Vagina (tissue), 2 donors: ENCODE results near the gene BTN2A1. TPM values are rescaled to one million over a fixed set of nuclear protein-coding genes. Genes with fewer than 3 reads are reported as not detected.

Experiments
- DNase-seq, 2 donors: peaks; one replicate each; pipeline ENCODE4 v3.0.0-alpha.2; 2017; ENCODE audit errors: extremely low spot score in 2 of 2
- H3K27ac ChIP-seq: fragments of 200-600 bp; sonication (generic); one replicate; pipeline ENCODE4 v1.5.1; 2019
- H3K27me3 ChIP-seq: fragments of 200-600 bp; sonication (generic); one replicate; pipeline ENCODE4 v1.5.1; 2019
- H3K36me3 ChIP-seq, 2 donors: fragments of 200-600 bp; sonication (generic); one replicate each; pipeline ENCODE4 v1.5.1; 2017 to 2019
- H3K4me1 ChIP-seq: fragments of 200-600 bp; sonication (generic); one replicate; pipeline ENCODE4 v1.5.1; 2019
- H3K4me3 ChIP-seq, 2 donors: fragments of 200-600 bp; sonication (generic); 1 replicate in 1 of 2; 2 replicates in 1 of 2; pipeline ENCODE4 v1.5.1; 2016 to 2019
- H3K9me3 ChIP-seq: fragments of 200-600 bp; sonication (generic); one replicate; pipeline ENCODE4 v1.5.1; 2019
- POLR2A ChIP-seq, 2 donors: fragments of 450-650 bp; IDR thresholded peaks; one replicate each; pipeline ENCODE4 v1.6.1; 2017; ENCODE audit warnings: antibody characterized with exemption in 2 of 2, mild to moderate bottlenecking in 2 of 2, moderate library complexity in 2 of 2
- POLR2AphosphoS5 ChIP-seq, 2 donors: sonication (generic); formaldehyde crosslinking; IDR thresholded peaks; one replicate each; pipeline ENCODE4 v1.9.0; 2017; ENCODE audit warnings: antibody characterized with exemption in 2 of 2, mild to moderate bottlenecking in 2 of 2, low read depth in 1 of 2; ENCODE audit not compliant: insufficient read depth in 1 of 2
- intact Hi-C: fragments of 100-400 bp; cut with DNase I; formaldehyde crosslinking; loops from one replicate; pipeline ENCODE4 v1.15.1; 2023
- total RNA-seq: library from RNA; depleted of rRNA; stranded (reverse); fragments of >200 nt; gene quantifications from one replicate; pipeline ENCODE4 v1.2.3, GENCODE V29; 2016
- TF ChIP-seq, protein P1 (sequence below), 3 experiments: fragments of 450-650 bp in 2 of 3; fragments of 200-600 bp in 1 of 3; sonication (generic) in 1 of 3; IDR thresholded peaks; one replicate each; pipeline ENCODE4 v1.5.1; 2017 to 2019; ENCODE audit warnings: antibody characterized with exemption in 3 of 3, mild to moderate bottlenecking in 2 of 3, moderate library complexity in 2 of 3

BTN2A1 gene
- total RNA-seq, 1 donor from 2014 or later: 18.4 TPM

GRCh38 chr6:26478985-26479278, 21.2 kb downstream of the BTN2A1 start:
- intact Hi-C loops: no loop called here
- no peaks in the 10 kb centered on the region for H3K27me3 ChIP-seq
- peaks cover 16% of the 10 kb centered on the region for H3K4me1 ChIP-seq
- no peaks in the 10 kb centered on the region for H3K9me3 ChIP-seq
- no peak for DNase-seq
- H3K36me3 ChIP-seq: no peaks in the 10 kb centered on the region
- no peak overlapping the region for H3K27ac ChIP-seq
- no peak for TF ChIP-seq POLR2AphosphoS5 (IDR thresholded peaks at IDR 0.05; ENCODE audit: insufficient read depth in 1 of 2, low read depth in 1 of 2)
- TF ChIP-seq, protein P1, sequence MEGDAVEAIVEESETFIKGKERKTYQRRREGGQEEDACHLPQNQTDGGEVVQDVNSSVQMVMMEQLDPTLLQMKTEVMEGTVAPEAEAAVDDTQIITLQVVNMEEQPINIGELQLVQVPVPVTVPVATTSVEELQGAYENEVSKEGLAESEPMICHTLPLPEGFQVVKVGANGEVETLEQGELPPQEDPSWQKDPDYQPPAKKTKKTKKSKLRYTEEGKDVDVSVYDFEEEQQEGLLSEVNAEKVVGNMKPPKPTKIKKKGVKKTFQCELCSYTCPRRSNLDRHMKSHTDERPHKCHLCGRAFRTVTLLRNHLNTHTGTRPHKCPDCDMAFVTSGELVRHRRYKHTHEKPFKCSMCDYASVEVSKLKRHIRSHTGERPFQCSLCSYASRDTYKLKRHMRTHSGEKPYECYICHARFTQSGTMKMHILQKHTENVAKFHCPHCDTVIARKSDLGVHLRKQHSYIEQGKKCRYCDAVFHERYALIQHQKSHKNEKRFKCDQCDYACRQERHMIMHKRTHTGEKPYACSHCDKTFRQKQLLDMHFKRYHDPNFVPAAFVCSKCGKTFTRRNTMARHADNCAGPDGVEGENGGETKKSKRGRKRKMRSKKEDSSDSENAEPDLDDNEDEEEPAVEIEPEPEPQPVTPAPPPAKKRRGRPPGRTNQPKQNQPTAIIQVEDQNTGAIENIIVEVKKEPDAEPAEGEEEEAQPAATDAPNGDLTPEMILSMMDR (IDR thresholded peaks at IDR 0.05): no peak
- no peak for TF ChIP-seq POLR2A (IDR thresholded peaks at IDR 0.05)
- no peak overlapping the region for H3K4me3 ChIP-seq

DNA sequence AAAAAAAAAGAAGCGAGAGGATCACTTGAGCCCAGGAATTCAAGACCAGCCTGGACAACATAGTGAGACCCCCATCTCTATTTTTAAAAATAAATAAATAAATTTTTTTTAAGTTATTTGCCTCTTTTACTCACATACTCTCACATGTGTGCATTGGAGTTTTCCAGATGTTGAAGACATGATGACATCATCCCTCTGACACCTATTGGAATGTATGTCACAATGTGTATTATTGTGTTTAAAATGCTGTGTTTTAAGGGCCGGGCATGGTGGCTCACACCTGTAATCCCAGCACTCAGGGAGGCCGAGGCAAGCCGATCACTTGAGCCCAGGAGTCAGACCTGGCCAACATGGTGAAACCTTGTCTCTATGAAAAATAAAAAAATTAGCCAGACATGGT, 24.6 kb downstream of the BTN2A1 start:
- Histone ChIP-seq H3K27me3 (no peaks in the 10 kb centered on the region), H3K9me3 (no peaks in the 10 kb centered on the region), H3K36me3 (no peaks in the 10 kb centered on the region), H3K4me3 (no peak overlapping the region), H3K4me1 (no peaks in the 10 kb centered on the region), H3K27ac (no peak overlapping the region)
- DNase-seq: no peak
- intact Hi-C loops: no loop called here
- no peak for TF ChIP-seq POLR2A (IDR thresholded peaks at IDR 0.05)
- TF ChIP-seq, protein P1 (IDR thresholded peaks at IDR 0.05): no peak
- TF ChIP-seq POLR2AphosphoS5 (IDR thresholded peaks at IDR 0.05; ENCODE audit: insufficient read depth in 1 of 2, low read depth in 1 of 2): no peak

GRCh38 chr6:26483727-26484126, 26.0 kb downstream of the BTN2A1 start:
- H3K27me3 ChIP-seq: no peaks in the 10 kb centered on the region
- no peaks in the 10 kb centered on the region for H3K36me3 ChIP-seq
- no peak for DNase-seq
- no peak overlapping the region for H3K4me3 ChIP-seq
- H3K9me3 ChIP-seq: no peaks in the 10 kb centered on the region
- intact Hi-C loops: no loop called here
- no peaks in the 10 kb centered on the region for H3K4me1 ChIP-seq
- no peak overlapping the region for H3K27ac ChIP-seq
- TF ChIP-seq, protein P1 (IDR thresholded peaks at IDR 0.05): no peak
- TF ChIP-seq POLR2A (IDR thresholded peaks at IDR 0.05) (no peak), POLR2AphosphoS5 (IDR thresholded peaks at IDR 0.05; ENCODE audit: insufficient read depth in 1 of 2, low read depth in 1 of 2) (no peak)

- Histone ChIP-seq H3K9me3 (no peaks in the 10 kb centered on the region), H3K36me3 (no peaks in the 10 kb centered on the region), H3K27me3 (no peaks in the 10 kb centered on the region), H3K4me1 (no peaks in the 10 kb centered on the region), H3K4me3 (no peak overlapping the region), H3K27ac (no peak overlapping the region)
- TF ChIP-seq, protein P1 (IDR thresholded peaks at IDR 0.05): no peak
- TF ChIP-seq POLR2A (IDR thresholded peaks at IDR 0.05) (no peak), POLR2AphosphoS5 (IDR thresholded peaks at IDR 0.05; ENCODE audit: insufficient read depth in 1 of 2, low read depth in 1 of 2) (no peak)
- intact Hi-C loops: no loop called here
- DNase-seq: no peak
These were observed 26.4 kb downstream of the BTN2A1 start for GRCh38 chr6:26484161-26484560.

DNA sequence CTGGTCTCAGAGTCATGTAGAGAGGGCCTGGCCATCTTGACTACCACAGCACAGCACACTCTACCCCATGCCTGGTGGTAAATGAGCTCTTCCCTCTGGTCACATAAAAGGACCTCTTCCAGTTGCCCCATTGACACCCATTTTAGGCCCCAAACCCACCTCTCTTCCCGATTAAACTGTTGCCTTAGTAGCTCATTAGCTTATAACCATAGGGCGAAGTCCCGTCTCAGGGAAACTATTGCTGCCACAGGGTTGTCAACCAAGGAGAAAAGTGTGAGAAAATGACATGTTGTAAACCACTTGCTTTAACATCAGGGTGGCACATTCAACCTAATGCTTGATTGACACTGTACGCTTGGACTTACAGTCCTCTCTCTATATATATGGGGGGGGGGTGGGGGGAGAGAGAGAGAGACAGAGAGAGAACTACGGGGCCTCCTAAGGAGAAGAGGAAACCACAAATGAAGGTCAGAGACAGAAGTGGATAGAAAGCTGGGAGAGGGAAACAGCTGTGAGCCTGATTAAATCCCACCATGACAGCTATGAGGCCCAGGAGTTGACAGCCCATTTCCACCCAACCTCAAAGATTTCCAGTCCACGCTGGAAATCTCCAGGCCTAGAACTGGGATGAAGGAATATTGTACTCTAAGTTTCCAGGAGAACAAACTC, 27.5 kb downstream of the BTN2A1 start:
- intact Hi-C loops: no loop called here
- Histone ChIP-seq H3K4me1 (no peaks in the 10 kb centered on the region), H3K27me3 (no peaks in the 10 kb centered on the region), H3K36me3 (no peaks in the 10 kb centered on the region), H3K9me3 (no peaks in the 10 kb centered on the region), H3K4me3 (no peak overlapping the region), H3K27ac (no peak overlapping the region)
- DNase-seq: no peak
- TF ChIP-seq, protein P1 (IDR thresholded peaks at IDR 0.05): no peak
- no peak for TF ChIP-seq POLR2A (IDR thresholded peaks at IDR 0.05)
- TF ChIP-seq POLR2AphosphoS5 (IDR thresholded peaks at IDR 0.05; ENCODE audit: insufficient read depth in 1 of 2, low read depth in 1 of 2): no peak
